CD4-positive, alpha-beta T cell treated with Interleukin-15 for 1 hour (primary cell): Measurements from ENCODE around the gene VPS45.
"Not testable (repeated sequence)": the region's sequence is repeated elsewhere in the genome, so short reads cannot be mapped to it uniquely, and the experiment has no call there.

Experiments used
- DNase-seq: peaks from one replicate; pipeline ENCODE4 v3.0.0-alpha.2; 2020

Gene VPS45

DNA sequence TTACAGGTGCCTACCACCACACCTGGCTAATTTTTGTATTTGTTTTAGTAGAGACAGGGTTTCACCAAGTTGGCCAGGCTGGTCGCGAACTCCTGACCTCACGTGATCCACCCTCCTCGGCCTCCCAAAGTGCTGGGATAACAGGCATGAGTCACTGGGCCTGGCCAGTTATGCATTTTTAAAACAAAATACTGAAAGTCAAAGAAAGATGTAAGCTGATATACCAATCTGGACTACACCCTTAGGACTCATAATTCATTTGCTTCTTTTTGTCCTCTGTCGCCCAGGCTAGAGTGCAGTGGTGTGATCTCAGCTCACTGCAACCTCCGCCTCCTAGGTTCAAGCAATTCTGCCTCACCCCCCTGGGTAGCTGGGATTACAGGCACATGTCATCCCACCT, 67.8 kb downstream of the VPS45 start:
- DNase-seq, result not testable (repeated sequence)

DNA sequence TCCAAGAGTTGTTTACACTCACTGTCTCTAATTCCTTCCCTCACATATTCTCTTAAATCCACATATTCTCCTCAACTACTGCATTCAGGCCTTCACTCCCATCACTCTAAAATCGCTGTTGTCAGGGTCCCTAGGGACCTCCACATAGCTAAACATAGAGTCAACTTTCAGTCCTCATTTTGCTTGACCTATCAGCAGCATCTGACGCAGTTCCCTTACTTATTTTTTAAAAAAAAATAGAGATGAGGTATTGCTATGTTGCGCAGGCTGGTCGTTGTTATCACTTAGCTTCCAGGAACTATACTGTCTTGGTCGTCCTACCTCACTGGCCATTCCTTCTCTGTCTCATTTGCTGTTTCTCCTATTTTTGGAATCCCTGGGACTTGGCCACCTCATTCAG, 70.5 kb downstream of the VPS45 start:
- no peak for DNase-seq

- no peak for DNase-seq
These were observed 73.9 kb downstream of the VPS45 start for GRCh38 chr1:150141452-150141851.

- no peak for DNase-seq
These were observed 74.5 kb downstream of the VPS45 start for GRCh38 chr1:150142083-150142482.

DNA sequence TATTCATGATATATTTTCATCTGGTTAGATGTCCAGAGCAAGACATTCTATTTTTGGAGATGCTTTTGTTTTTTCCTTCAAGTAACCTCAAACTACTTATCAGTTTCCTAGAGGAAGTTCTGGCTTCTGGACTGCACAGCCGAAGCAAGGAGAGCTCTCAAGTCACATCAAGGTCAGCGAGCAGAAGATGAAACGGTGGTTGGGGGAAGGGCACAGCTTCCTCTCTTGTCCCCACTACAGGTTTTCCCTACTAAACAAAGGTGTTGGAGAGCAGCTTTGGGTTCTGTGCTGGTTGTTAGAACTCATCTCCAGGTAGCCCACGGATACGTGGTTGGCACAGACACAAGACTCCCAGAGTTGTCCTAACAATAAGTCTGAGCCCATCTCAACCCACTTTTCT, 77.0 kb downstream of the VPS45 start:
- DNase-seq, result no peak

DNA sequence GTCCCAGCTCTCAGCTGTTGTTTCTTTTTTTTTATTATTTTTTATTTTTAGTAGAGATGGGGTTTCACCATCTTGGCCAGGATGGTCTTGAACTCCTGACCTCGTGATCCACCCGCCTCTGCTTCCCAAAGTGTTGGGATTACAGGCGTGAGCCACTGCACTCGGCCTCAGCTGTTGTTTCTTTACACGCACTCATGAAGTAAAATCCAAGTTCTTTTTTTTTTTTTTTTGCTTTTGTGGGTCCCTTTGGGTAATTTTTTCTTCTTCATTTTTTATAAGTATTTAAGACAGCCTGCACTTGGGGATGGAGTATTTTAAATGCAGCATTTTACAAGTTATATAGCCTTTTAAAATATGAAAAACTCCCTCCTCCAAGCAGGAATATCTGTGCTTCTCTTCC, 78.4 kb downstream of the VPS45 start:
- not testable (repeated sequence) for DNase-seq

DNA sequence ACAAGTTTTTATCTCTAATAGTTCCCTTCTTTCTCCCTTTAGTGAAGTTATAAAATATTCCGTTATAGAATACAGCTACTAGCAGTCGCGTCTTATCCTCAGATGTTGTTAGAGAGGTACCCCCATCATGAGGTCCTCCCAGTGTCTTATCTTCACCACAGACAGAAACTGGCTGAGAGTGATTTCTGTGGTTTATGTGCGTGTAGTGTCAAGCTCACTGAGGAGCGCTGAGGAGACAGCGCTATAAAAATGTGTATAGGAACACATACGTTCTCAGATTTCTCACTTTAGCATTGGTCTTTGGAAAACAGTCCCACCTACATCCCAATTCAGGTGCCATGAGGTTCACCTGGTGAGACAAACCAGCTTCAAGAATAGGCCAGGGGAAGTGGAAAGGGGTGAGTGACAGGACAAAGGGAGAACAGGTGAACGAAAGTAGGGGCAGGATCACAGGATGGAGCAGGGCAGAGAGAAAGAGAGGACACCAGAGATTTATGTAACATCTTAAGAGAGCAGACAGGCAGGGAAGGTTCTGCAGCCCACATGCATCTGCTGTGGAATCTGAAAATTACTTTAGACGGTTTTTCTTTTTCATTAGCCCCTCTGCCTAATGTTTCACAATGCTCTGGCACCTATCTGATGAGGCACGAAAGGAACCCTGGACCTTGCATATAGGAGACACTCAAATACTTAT, 79.4 kb downstream of the VPS45 start:
- no peak for DNase-seq

- no peak for DNase-seq
These were observed 81.3 kb downstream of the VPS45 start for GRCh38 chr1:150148837-150149270.

- DNase-seq, result peak; percentile 86
These were observed 81.9 kb downstream of the VPS45 start, which contains the start of gene PLEKHO1 for GRCh38 chr1:150149271-150150132. Gene PLEKHO1 (plus strand): TSS chr1:150149916. CDS start chr1:150150258, 342 bp downstream.

- DNase-seq, result no peak
These were observed 82.8 kb downstream of the VPS45 start for GRCh38 chr1:150150133-150151021.

DNA sequence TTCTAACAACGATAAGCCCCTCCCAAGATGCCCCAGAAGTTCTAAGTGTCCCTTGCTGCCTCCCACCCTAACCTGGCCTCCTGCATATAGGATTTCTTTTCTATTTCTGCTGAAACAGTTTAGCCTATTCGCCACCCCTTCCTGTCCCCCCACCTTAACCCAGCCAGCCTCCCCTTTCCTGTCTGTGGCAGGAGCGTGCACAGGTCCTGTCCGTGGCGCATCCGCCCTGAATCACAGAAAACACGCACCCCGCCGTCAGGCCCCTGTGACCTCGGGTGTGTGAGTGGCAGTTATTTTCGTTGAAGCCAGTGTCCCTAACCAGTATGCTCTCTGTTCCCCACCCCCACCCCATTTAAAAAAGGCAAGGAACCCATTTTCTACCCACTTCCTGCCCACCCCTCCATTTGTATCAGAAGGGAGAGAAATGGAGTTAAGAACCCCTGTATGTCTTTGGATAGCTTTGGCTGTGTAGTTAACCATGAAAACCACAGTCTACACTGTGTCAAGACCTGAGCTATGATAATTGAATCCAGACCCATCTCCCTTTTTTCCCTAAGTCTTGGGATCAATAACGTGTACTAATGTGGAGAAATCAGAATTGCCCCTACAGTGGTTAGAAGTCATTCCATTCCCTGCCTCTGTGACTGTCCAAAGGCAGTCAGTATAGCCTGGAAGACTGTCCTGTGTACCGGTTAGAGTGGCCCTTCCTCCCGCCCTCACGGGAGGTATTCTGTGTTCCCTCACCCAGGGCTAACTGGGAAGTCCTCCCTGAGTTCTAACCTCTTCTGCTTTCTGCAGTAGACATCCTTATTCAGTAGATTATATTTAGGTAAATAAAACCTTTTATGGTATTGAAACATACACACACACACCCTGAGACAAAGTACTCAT, 84.0 kb downstream of the VPS45 start:
- DNase-seq, result peak; percentile 83

GRCh38 chr1:150152182-150152536, 84.6 kb downstream of the VPS45 start:
- no peak for DNase-seq

DNA sequence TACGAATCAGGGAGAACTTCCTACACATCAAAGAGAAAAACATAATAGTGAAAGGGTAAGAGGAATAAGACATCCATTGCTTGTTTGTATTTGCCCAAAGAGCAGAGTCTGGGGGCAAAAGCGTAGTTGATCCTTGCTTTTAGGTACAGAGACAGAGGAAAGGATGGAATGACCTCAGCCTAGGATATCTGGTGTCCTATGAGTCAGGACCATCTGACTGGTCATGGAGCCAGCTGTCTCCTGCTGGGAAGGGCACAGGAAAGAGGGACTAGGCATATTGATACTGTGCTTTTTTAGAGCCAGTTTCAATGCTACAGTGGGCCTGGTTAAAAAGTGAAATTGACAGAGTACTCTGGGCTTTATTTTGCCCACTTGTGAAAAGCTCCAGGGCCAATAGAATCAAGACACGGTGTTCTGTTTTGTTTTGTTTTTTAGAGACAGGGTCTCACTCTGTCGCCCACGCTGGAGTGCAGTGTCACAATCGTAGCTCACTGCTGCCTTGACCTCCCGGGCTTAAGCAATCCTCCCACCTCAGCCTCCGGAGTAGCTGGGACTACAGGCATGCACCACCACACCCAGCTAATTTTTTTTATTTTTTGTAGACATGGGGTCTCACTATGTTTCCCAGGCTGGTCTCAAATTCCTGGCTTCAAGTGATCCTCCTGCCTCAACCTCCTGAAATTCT, 85.3 kb downstream of the VPS45 start:
- no peak for DNase-seq

DNA sequence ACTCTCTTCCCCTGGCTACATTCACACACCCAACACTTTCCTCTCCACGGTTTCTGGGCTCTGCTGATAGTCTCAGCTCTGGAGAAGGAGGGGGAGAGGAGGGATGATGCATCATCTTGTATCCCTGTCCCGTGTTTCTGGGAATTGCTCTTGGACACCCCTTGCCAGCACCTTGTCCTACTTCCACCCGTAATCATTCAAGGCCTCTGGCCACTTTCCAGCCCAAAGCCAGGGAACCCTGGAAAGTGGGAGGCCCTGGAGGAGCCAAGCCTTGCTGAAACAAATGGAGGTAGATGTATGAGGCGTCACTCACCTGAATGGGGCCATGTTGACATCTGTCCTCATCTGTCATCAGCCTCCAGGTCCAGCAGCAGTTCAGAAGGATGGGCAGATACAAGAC, 86.6 kb downstream of the VPS45 start:
- no peak for DNase-seq

DNA sequence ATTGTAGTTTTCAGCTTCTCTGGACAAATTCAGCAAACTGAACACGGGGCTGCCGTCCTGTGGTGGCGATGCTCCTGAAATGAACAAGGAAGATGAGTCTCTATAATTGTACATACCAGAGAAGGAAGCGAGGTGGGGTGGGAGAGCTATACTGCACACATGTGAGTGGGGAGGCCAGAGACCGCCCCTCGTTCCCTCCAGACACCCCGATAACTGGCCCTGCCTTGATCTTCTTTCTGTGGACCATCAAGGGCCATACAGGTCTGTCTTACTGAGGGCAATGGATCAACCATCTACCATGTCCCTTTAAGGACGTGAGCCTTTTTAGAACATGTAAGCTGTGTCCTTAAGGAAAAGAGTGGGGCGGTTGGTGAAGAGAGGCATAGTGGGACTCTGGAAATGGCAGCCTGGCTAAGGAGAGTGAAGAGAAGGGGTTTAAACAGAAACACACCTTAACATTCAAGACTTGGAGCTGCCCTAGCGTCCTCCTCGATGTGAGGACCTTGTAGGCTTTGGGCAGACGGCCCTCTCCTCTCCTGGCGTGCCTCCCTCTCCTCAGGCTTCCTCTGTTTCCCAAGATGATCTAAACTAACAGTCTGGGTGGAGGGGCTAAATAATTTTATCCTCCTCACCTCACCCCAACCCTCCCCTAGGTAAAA, 88.0 kb downstream of the VPS45 start:
- no peak for DNase-seq

DNA sequence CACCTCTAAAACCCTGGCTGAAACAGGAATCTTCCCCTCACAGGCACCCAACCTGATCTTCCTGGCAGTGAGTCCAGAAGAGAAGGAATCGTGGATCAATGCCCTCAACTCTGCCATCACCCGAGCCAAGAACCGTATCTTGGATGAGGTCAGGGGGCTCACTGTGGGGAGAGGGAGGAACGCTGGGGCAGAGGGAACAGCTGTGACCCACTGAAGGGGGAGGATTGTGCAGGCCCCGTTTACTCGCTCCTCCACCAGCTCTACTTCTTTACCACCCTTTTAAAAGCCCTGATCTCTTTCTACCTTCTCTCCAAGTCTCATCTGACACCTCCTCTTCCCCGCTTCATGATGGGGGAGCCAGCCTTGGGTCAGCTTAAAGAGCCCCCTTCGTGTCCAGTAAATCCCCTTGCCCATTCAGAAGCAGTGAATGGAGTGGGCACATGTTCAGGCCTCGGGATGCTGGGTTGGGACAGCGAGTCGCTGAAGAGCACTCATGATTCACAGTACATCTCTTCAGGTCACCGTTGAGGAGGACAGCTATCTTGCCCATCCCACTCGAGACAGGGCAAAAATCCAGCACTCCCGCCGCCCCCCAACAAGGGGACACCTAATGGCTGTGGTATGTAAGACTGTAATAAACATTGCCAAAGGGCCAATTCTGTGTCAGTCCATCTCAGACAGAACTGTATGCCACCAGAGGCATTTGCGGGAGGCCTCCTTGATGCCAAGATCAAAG, 89.5 kb downstream of the VPS45 start:
- no peak for DNase-seq

GRCh38 chr1:150159550-150159949, 92.0 kb downstream of the VPS45 start:
- peak; percentile 60 for DNase-seq

DNA sequence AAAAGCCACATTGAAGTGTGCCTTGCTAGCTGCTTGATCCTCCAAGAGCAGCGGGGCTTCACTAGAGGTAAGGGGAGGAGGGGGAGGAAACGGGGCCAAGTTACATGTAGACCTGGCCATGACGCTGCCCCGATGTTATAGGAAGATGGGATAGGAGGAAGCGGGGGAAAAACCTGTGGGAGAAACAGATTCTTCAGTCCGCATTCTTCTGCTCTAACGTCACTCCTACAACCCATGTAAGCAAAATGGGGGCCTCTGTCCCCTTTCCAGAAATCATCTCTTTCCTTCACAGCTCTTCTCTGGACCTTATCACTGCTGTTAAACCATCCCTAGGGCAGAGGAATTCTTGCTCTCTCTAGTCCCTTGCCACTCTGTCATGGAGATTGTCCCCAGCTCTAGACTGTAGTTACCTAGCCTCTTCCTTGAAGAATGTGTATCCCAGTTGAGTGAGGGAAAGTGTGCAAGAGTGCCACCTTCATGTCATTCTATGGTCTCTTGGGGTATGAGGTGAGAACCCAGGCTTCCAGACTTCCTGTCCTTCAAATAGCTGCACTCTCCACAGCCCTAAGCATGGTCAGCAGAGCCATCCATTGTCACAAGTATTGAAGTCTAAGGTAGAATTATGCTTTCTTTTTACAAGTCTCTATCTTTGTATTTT, 93.5 kb downstream of the VPS45 start:
- DNase-seq, result no peak

GRCh38 chr1:150161747-150162581, 94.4 kb downstream of the VPS45 start:
- no peak for DNase-seq
